T-helper 1 cell (primary cell): Measurements from ENCODE around the gene CSGALNACT2.
"Not testable (repeated sequence)": the region's sequence is repeated elsewhere in the genome, so short reads cannot be mapped to it uniquely, and the experiment has no call there.

Experiments used
- DNase-seq, 5 donors: peaks; one replicate each; pipeline ENCODE4 v3.0.0-alpha.2; 2012 to 2020

The CSGALNACT2 gene

DNA sequence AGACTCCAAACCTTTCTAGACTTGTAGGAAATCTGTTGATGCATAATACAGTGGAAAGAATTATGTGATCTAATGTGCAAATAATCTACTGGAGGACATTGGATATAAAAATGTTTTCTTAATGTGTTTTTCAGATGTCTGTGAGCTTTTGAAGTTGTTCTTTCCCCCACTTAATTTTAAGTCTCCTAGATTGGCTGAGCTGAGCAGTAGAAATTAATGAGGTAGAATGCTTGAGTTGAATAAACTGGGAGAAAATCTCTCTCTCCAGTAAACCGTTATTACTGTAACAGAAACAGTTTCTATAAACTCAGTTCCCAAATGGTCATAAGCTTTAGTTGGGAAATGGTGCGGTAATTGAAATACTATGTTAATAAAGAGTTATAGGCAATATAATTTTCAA, 15.7 kb downstream of the CSGALNACT2 start:
- DNase-seq: no peak

DNA sequence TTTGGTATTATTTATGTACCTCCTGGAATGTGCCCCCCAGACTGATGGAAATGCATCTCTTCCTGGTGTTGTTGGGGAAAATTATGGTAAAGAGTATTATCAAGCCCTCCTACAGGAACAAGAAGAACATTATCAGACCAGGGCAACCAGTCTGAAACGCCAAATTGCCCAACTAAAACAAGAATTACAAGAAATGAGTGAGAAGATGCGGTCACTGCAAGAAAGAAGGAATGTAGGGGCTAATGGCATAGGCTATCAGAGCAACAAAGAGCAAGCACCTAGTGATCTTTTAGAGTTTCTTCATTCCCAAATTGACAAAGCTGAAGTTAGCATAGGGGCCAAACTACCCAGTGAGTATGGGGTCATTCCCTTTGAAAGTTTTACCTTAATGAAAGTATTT, 17.0 kb downstream of the CSGALNACT2 start:
- DNase-seq: no peak

DNA sequence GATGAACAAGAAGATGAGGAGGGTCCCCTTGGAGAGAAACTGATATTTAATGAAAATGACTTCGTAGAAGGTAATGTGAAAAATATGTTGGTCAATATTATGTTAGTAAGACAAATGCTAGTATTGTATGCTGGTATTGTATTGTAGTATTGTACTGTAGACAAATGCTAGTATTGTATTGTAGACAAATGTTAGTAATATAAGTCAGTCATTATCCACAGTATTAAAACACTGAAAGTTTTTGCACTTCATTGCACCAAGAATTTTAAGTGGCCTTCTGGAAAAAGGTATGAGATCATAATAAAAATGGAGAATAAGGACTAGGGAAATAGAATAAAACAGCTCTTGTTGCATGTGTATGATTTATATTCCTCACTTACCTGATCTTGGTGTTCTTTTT, 17.5 kb downstream of the CSGALNACT2 start:
- no peak for DNase-seq

DNA sequence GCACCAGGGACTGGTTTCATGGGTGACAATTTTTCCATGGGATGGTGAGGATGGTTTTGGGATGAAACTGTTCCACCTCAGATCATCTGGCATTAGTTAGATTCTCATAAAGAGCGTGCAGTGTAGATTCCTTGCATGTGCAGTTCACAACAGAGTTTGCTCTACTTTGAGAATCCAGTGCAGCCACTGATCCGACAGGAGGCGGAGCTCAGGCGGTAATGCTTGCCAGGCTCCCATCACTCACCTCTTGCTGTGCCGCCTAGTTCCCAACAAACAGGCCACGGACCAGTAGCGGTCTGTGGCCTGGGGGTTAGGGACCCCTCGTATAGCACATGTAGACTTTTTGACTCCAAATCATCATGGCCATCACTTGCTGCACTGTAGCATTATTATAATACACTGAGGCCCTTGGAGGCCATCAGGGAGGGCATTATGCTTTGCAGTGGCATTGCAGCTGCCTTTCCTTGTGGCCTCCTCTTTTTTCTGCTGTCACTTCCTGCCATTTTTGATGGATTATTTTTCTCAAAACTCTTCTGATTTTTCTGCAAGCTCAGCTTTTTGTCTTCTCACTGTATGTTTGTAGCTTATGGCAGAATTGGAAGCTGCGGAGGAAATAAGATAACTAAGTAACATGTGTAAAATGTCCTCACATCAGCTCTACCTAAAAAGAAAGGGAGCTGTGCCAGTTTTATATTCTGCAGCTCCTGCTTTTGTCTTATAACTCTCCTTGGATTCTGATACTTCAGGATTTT, 18.5 kb downstream of the CSGALNACT2 start:
- no peak for DNase-seq

- no peak for DNase-seq
Observed at GRCh38 chr10:43158636-43159035, 20.4 kb downstream of the CSGALNACT2 start.

DNA sequence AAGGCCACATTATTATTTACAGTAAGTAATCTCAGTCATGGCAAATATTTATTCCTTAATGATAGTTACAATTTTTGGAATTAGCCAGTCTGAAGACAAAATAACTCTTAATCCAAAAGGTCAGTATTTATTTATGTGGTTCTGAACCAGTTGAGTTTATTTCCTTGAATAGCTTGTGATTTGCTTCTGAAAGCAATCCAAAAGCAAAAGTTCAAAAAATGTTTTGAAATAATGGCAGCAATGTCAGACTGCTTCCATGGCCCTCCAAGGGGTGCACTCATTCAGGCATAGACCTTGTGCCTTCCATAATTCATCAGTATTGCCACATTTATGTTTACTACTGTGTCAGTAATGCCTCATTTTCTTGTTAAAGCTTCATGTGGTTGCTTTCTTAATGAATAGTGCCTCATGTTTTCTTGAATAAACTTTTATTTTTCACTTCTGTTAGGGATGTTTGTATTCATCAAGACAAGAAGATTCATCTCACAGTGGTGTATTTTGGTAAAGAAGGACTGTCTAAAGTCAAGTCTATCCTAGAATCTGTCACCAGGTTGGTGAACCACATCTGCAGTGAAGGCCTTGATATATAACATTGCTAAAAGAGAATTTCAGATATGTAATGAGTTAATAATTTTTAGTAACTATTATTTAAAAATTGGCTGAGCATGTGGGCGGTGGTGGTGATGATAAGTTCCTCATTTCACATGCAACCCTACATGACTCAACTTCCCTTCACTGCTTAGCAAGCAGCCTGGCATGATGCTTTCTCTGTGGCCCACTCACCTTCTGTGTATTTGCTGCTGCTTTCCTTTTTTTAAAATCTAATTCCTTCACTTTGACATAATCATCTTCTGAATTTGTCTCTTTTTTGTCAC, 22.0 kb downstream of the CSGALNACT2 start:
- peak in 1 of 5 donors; percentile 16 for DNase-seq

DNA sequence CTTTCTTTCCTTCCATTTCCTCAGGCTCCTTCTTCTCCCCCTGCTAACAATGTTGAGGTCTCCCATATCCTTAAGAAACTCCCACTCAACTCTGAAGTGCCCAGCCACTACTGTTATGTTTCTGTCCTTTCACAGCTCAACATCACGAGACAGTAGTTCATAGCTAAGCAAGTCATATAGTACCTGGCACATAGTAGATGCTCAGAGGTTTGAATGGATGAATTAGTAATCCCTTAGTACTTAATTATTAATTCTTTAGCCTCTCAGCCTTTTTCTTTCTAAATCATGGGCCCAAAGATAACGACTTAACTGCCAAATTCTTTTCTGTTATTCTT, 22.6 kb downstream of the CSGALNACT2 start:
- peak in 1 of 5 donors; percentile 22 for DNase-seq

GRCh38 chr10:43162604-43163003, 24.4 kb downstream of the CSGALNACT2 start:
- no peak for DNase-seq

GRCh38 chr10:43166207-43166879, 28.1 kb downstream of the CSGALNACT2 start:
- no peak for DNase-seq

DNA sequence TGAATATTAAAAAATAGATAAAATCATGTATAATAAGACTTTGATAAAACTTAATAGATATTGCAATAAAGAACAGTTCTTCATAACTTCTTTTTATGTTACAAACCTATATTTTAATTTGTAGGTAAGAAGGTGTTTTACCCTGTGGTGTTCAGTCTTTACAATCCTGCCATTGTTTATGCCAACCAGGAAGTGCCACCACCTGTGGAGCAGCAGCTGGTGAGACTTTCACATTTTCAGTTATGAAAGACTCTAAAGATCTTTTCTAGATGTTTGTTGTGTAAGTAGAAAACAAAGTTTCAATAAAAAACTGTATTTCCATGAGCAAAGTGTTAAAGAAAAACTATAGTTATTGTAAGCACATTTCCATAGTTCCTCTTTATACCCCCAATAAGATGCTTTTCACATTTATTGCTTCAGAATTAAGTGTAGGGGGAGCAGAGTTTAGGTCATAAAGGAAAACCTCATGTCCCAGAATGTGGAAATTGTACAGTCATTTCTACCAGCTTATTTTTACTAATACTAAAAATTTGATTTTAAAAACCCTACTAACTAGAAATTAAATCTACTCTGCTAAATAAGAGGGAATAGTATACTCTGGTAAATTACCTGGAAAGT, 28.7 kb downstream of the CSGALNACT2 start:
- DNase-seq: peak in 1 of 5 donors; percentile 11

- no peak for DNase-seq
Observed at GRCh38 chr10:43167498-43167889, 29.2 kb downstream of the CSGALNACT2 start.

DNA sequence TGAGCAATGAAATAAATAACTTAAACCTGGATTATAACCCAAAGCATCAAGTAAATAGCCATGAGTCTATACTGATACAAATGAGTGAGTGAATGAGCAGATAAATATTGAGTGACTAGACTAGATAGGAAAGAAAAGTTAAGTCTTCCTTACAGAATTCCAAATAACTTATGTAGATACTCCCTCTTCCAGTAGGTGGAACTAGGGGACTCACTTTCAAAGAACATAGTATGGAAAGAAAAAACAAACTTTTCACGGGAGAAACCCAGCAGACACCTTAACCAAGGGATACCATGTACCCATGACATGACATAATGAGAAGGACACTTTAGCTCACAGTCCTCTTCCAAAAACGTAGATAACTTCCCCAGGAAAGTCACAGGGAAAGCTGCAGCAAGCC, 32.2 kb downstream of the CSGALNACT2 start:
- DNase-seq: no peak

DNA sequence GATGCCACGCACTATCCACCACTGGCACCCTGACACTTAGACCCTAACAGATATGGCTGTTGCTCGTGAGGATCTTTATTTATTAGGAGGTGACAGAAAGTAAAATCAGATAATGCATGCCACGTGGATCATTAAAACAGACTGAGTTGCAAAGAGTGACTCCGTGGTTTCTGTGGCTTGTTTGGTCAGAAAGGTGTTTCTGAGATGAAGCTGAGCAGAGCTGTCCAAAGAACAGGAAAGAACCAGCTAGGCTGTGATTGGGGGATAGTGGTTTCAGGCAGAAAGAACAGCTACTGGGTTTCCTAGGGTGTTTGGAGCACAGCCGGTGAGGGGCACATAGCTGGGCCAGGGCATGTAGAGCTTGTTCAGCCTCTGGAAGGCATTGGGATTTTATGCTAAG, 34.4 kb downstream of the CSGALNACT2 start:
- no peak for DNase-seq

- no peak for DNase-seq
Observed at GRCh38 chr10:43173120-43173519, 34.9 kb downstream of the CSGALNACT2 start.

DNA sequence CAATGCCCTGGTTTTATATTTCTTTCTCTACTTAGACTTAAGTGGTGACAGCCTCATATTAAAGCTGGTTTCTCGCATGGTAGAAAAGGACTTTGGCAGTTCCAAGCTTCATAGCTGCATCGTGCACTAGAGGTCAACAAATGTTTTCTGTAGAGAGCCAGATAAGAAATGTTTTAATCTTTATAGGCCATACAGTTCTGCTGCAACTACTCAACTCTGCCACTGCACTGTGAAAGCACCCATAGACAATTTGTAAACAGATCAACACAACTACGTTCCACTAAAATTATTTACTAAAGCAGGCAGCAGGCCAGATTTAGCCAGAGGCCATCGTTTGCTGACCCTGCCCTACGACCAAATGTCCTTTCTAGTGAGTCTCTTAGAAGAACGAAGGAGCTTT, 36.7 kb downstream of the CSGALNACT2 start:
- no peak for DNase-seq

DNA sequence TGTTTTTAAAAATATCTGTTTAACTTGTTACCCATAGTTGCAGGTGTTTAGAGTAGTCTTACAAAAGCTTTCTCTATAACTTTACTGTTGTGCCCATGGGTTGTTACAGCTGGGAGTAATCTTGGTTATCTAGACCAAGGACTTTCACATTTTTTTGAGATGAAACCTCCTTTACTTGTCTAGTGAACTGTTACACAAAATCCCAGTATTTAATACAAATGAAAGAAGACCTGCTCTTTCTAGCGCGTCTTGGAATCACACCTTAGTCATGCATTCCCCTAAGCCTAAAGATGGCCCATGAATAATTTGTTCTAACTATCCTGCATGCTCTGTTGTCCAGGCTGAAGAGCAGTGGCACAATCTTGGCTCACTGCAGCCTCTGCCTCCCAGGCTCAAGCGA, 38.0 kb downstream of the CSGALNACT2 start:
- DNase-seq: no peak

GRCh38 chr10:43177595-43177994, 39.4 kb downstream of the CSGALNACT2 start:
- no peak for DNase-seq

GRCh38 chr10:43181146-43181545, 42.9 kb downstream of the CSGALNACT2 start:
- DNase-seq: no peak

DNA sequence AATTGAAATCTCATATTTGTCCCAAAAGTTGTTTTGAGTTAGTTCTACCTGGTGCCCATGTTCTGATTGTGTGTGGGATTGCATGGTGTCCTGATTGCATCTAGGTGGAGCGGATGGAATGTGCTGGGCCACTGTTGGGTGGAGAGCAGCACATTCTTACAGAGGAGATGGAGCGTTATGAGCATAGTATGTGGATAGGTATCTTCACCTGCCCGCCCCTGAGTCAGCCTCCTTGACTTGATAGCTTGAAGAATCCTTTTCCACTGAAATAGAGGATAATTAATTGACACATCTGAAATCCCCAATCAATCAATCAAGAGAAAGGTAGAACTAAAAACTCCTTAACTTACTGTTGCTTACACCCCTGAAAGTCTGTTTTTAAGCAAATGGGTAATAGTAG, 45.5 kb downstream of the CSGALNACT2 start:
- DNase-seq: not testable (repeated sequence)

DNA sequence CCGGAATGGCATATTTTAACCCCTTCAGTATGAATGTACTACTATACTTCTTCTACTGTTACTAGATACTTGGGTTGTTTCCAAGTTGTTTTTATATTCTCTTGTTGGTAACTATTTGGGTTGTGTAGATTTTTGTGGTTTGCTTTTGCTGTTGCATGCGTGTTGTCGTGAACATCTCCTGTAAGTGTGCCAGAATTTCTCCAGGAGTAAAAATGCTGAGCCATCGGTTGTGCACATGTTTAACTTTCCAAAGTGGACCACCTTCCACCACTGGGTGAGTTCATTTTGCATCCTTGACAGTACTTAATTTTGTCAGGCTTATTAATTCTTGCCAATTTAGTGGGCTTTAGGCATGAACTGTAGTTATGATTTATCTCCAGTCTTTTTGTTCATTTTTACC, 47.9 kb downstream of the CSGALNACT2 start:
- DNase-seq: no peak

- DNase-seq: no peak
Observed at GRCh38 chr10:43187213-43187612, 49.0 kb downstream of the CSGALNACT2 start.

DNA sequence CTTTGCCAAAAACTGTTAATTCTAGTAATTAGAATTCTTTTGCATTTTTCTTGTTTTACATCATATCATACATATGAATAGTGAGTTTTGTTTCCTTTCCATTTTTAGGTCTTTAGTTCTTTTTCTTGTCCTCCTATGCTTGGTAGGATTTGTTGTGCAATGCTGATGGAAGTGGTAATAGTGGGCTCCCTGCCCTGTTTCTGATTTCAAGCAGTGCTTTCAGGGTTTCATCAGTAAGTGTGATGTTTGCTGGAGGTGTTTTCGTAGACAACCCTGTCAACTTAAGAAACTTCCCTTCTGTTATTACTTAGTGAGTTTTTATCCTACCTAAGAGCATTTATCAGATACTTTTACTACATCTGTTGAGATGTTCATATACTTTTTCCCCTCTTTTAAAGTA, 50.5 kb downstream of the CSGALNACT2 start:
- no peak for DNase-seq

GRCh38 chr10:43190289-43190688, 52.0 kb downstream of the CSGALNACT2 start:
- DNase-seq: no peak
